GM12801 (cell line): Measurements from ENCODE around the gene IZUMO1.

Source experiments
- TF ChIP-seq, protein P1 (sequence below): IDR thresholded peaks from one replicate; pipeline ENCODE4 v1.5.1; 2011; ENCODE audit warnings: control low read depth; ENCODE audit not compliant: insufficient read length; ENCODE audit errors: extremely low read depth

IZUMO1 gene

DNA sequence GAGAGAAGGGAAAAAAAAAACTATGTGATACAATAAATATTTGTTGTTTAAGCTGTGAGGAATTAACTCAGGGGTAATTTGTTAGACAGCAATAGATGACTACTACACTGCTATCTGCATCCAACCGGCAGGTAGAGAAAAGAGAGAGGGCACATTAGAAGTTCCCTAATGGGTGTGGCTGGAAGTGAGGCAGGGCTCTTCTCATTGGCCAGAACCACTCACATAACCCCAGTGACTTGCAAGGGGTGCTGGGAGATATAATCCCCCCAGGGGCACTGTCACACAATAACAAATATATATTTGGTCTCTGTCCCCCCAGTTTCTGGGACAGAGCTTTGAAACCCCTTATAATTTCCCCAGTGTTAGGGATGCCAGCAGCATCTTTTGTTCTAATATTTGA lies 32.9 kb upstream of the IZUMO1 start:
- TF ChIP-seq, protein P1, sequence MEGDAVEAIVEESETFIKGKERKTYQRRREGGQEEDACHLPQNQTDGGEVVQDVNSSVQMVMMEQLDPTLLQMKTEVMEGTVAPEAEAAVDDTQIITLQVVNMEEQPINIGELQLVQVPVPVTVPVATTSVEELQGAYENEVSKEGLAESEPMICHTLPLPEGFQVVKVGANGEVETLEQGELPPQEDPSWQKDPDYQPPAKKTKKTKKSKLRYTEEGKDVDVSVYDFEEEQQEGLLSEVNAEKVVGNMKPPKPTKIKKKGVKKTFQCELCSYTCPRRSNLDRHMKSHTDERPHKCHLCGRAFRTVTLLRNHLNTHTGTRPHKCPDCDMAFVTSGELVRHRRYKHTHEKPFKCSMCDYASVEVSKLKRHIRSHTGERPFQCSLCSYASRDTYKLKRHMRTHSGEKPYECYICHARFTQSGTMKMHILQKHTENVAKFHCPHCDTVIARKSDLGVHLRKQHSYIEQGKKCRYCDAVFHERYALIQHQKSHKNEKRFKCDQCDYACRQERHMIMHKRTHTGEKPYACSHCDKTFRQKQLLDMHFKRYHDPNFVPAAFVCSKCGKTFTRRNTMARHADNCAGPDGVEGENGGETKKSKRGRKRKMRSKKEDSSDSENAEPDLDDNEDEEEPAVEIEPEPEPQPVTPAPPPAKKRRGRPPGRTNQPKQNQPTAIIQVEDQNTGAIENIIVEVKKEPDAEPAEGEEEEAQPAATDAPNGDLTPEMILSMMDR, result no peak

DNA sequence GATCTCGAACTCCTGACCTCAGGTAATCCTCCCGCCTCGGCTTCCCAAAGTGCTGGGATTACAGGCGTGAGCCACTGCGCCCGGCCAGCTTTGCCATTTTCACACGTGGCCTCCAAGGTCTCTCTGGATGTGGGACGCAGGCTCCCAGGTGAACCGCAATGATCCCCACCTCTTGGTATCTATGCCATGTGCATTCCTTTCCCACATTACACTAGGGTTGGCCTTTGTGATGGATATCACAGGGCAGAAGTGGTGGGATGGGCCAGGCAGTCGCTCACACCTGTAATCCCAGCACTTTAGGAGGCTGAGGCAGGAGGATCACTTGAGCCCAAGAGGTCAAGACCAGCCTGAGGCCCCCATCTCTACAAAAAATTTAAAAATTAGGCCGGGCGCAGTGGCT lies 31.0 kb upstream of the IZUMO1 start:
- TF ChIP-seq, protein P1, result no peak

DNA sequence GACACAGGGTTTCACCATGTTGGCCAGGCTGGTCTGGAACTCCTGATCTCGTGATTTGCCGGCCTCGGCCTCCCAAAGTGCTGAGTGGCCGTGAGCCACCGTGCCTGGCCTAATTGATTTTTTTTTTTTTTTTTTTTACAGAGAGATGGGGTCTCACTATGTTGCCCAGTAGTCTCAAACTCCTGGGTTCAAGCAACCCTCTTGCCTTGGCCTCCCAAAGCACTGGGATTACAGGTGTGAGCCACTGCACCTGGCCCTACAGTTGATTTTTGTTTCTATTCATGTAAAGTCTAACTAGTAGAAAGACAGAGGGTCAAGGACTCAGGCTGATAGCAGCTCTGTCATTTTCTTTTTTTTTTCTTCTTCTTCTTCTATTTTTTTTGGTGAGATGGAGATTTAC lies 30.4 kb upstream of the IZUMO1 start:
- TF ChIP-seq, protein P1, result no peak

DNA sequence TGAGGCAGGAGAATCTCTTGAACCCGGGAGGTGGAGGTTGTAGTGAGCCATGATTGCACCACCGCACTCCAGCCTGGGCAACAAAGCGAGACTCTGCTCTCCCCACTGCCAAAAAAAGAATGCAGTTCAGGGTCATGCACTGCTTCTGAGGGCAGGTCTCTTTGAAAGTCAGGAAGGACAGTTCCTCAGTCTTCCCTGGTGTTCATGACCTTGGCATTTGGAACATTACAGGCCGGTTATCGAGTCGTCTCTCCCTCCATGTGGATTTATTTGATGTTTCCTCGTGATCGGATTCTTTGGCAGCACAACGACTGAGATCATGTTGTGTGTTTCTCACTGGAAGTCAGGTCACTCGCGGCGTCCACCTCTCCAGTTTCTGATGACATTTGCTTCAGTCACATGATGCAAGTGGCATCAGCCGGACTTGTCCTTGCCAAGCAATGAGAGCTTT lies 25.8 kb upstream of the IZUMO1 start:
- TF ChIP-seq, protein P1, result no peak

DNA sequence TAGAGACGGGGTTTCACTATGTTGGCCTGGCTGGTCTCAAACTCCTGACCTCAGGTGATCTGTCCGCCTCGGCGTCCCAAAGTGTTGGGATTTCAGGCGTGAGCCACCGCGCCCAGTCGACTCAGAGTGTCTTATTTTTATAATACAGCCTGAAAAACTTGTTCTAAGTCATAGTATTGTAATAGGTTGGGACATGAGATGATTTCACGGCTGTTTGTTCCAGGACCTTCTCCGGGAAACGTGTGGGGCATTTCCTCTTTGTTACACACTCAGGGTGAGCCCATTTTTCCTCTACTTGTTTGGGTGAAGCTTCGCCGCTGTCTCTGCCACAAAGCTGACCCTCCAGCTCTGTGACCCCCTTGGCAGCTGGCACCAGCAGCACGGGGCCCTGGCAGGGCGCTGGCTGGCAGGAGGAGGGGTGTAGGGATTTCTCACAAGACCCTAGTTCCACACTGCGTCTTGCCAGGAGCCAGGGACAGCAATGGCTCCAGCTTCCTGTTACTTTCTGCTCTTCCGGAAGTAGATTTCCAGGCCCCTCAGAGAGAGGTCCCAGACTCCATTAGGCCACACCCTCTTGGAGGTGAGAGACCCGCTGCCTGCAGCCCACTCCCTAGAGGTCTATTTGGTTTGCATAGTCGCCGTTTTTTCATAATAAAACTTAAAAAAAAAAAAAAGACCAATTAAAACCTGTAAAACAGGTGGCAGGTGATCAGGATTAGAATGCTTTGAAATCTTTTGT lies 24.2 kb upstream of the IZUMO1 start:
- TF ChIP-seq, protein P1, result no peak

DNA sequence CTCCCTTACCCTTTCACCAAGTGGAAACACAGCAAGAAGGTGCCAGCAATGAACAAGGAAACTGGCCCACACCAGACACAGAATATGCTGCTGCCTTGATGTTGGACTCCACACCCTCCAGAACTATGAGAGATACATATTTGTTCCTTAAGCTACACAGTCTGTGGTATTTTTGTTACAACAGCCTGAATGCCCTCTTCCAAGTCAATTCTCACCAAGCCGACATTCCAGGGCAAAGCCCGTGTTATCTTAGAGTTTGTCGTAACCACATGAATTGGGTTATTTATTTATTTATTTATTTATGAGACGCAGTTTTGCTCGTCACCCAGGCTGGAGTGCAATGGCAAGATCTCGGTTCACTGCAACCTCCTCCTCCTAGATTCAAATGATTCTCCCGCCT lies 23.6 kb upstream of the IZUMO1 start:
- TF ChIP-seq, protein P1, result no peak

DNA sequence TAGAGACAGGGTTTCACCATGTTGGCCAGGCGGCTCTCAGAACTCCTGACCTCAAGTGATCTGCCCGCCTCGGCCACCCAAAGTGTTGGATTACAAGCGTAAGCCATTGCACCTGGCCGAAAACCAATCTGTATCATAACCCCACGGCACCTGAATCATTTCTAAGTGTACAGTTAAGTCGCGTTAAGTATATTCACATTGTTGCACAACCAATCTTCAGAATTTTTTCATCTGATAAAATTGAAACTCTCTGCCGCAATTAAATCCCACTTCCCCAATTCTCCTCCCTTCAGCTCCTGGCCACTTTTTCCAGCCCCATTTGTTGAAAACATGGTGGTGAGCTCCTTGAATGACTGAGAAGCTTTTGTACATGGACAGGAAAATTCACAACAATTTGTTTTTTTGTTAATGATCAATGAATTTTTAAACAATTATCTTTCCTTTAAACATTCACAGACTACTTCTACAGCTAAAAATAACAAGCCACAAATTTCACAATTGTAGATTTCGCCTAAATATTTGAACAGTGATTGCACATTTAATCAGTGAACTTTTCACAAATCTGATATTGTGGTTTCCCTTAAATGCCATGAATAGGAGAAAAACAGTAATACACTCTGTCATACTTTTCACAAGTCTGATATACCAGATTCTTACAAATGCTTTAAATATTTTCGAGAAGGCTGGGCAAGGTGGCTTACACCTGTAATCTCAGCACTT lies 22.4 kb upstream of the IZUMO1 start:
- TF ChIP-seq, protein P1, result no peak
